ENCODE data around the gene RUFY1.

RUFY1 gene

GRCh38 chr5:179606071-179606909 lies 55.9 kb downstream of the RUFY1 start:
- DNase-seq, result no peak

- no peak for DNase-seq
Measured at GRCh38 chr5:179606910-179607159, 56.5 kb downstream of the RUFY1 start.

GRCh38 chr5:179607160-179607931 lies 57.0 kb downstream of the RUFY1 start:
- DNase-seq, result no peak

GRCh38 chr5:179608131-179608581 lies 57.8 kb downstream of the RUFY1 start:
- DNase-seq, result no peak

GRCh38 chr5:179609834-179610108 lies 59.4 kb downstream of the RUFY1 start:
- DNase-seq, result no peak

- DNase-seq, result no peak
Measured at GRCh38 chr5:179610109-179610902, 60.0 kb downstream of the RUFY1 start.

- no peak for DNase-seq
Measured at GRCh38 chr5:179610903-179611265, 60.5 kb downstream of the RUFY1 start.

GRCh38 chr5:179612577-179613459 lies 62.5 kb downstream of the RUFY1 start:
- no peak for DNase-seq

GRCh38 chr5:179613460-179614071 lies 63.2 kb downstream of the RUFY1 start:
- DNase-seq, result no peak

- no peak for DNase-seq
Measured at GRCh38 chr5:179614745-179615144, 64.4 kb downstream of the RUFY1 start.

GRCh38 chr5:179615203-179615602 lies 64.8 kb downstream of the RUFY1 start:
- no peak for DNase-seq

- no peak for DNase-seq
Measured at GRCh38 chr5:179616002-179616594, 65.7 kb downstream of the RUFY1 start.

GRCh38 chr5:179617930-179618329 lies 67.6 kb downstream of the RUFY1 start:
- DNase-seq, result no peak

GRCh38 chr5:179618923-179619554 lies 68.7 kb downstream of the RUFY1 start:
- DNase-seq, result no peak

- no peak for DNase-seq
Measured at GRCh38 chr5:179619776-179620175, 69.4 kb downstream of the RUFY1 start.

GRCh38 chr5:179620293-179620692 lies 69.9 kb downstream of the RUFY1 start:
- DNase-seq, result no peak

- no peak for DNase-seq
Measured at GRCh38 chr5:179620703-179621350, 70.5 kb downstream of the RUFY1 start.

GRCh38 chr5:179621551-179622214 lies 71.3 kb downstream of the RUFY1 start:
- no peak for DNase-seq

- DNase-seq, result peak; percentile 74
Measured at GRCh38 chr5:179623003-179623905, 72.9 kb downstream of the RUFY1 start, which contains the start of gene HNRNPH1. TSS of gene HNRNPH1 (minus strand) at chr5:179623671. CDS start at chr5:179623133, 538 bp downstream.
